NCI-H748 (cell line): Measurements from ENCODE around the gene TBRG1.
"Not testable (repeated sequence)": the region's sequence is repeated elsewhere in the genome, so short reads cannot be mapped to it uniquely, and the experiment has no call there.

Experiments
- DNase-seq: peaks from one replicate; lab custom pipeline; 2025; ENCODE audit not compliant: unreplicated experiment; lab: John Stamatoyannopoulos, UW

Gene TBRG1

GRCh38 chr11:124622531-124623451, at the start of gene TBRG1:
Gene TBRG1 (plus strand): TSS chr11:124622864. CDS start chr11:124623084, 220 bp downstream.
- peak; percentile 90 for DNase-seq

GRCh38 chr11:124577716-124578427, 44.8 kb upstream of the TBRG1 start:
- DNase-seq: no peak

GRCh38 chr11:124578761-124579160, 43.9 kb upstream of the TBRG1 start:
- DNase-seq: no peak

GRCh38 chr11:124581817-124582216, 40.8 kb upstream of the TBRG1 start:
- DNase-seq: peak; percentile 64

- DNase-seq: no peak
Observed at GRCh38 chr11:124582565-124582964, 40.1 kb upstream of the TBRG1 start.

- DNase-seq: peak; percentile 90
Observed at GRCh38 chr11:124583781-124584180, 38.9 kb upstream of the TBRG1 start.

- no peak for DNase-seq
Observed at GRCh38 chr11:124584681-124585372, 37.8 kb upstream of the TBRG1 start.

GRCh38 chr11:124586238-124586860, 36.3 kb upstream of the TBRG1 start:
- peak; percentile 45 for DNase-seq

GRCh38 chr11:124591430-124591829, 31.2 kb upstream of the TBRG1 start:
- DNase-seq: no peak

GRCh38 chr11:124592627-124593026, 30.0 kb upstream of the TBRG1 start:
- DNase-seq: peak; percentile 5

- DNase-seq: no peak
Observed at GRCh38 chr11:124595302-124595701, 27.4 kb upstream of the TBRG1 start.

- DNase-seq: no peak
Observed at GRCh38 chr11:124597626-124598025, 25.0 kb upstream of the TBRG1 start.

- no peak for DNase-seq
Observed at GRCh38 chr11:124600621-124601320, 21.9 kb upstream of the TBRG1 start.

- DNase-seq: no peak
Observed at GRCh38 chr11:124602193-124602592, 20.5 kb upstream of the TBRG1 start.

- not testable (repeated sequence) for DNase-seq
Observed at GRCh38 chr11:124602723-124603122, 19.9 kb upstream of the TBRG1 start.

GRCh38 chr11:124605719-124606118, 16.9 kb upstream of the TBRG1 start:
- no peak for DNase-seq

- DNase-seq: no peak
Observed at GRCh38 chr11:124608147-124608546, 14.5 kb upstream of the TBRG1 start.

- no peak for DNase-seq
Observed at GRCh38 chr11:124610295-124610694, 12.4 kb upstream of the TBRG1 start.

- no peak for DNase-seq
Observed at GRCh38 chr11:124611064-124611463, 11.6 kb upstream of the TBRG1 start, which contains the start of gene PANX3. Gene PANX3 (plus strand): TSS chr11:124611428. CDS start chr11:124611557, 129 bp downstream.

- no peak for DNase-seq
Observed at GRCh38 chr11:124612045-124612444, 10.6 kb upstream of the TBRG1 start.
